Activated T-cell treated with anti-CD3 and anti-CD28 coated beads, Interleukin-2, amount 50 U/mL, for 4 hours (primary cell): ENCODE data around the gene PRSS12. TPM values are rescaled to one million over a fixed set of nuclear protein-coding genes. Genes with fewer than 3 reads are reported as not detected.

Experiments used
- ATAC-seq, 2 donors: fragments of 200-7000 bp; cut with Tn5 transposase; one replicate each; pipeline ENCODE4 v1.10.0; 2021
- DNase-seq: peaks from one replicate; pipeline ENCODE4 v3.0.0-alpha.2; 2020
- H3K27me3 Mint-ChIP-seq: one replicate; pipeline ENCODE4 v1.8.0; 2021; ENCODE audit warnings: low read depth, mixed read lengths
- H3K36me3 Mint-ChIP-seq: one replicate; pipeline ENCODE4 v1.8.0; 2022; ENCODE audit warnings: mixed read lengths; ENCODE audit not compliant: insufficient read depth
- H3K4me1 Mint-ChIP-seq: one replicate; pipeline ENCODE4 v1.8.0; 2021; ENCODE audit warnings: low read depth, mixed read lengths
- H3K4me3 Mint-ChIP-seq: one replicate; pipeline ENCODE4 v1.8.0; 2021; ENCODE audit warnings: mild to moderate bottlenecking, moderate library complexity, mixed read lengths
- H3K9me3 Mint-ChIP-seq: one replicate; pipeline ENCODE4 v1.8.0; 2021; ENCODE audit warnings: mixed read lengths
- total RNA-seq, 3 donors: library from RNA; stranded (reverse); gene quantifications; one replicate each; pipeline ENCODE4 v1.2.1, GENCODE V29; 2021

Gene PRSS12
- total RNA-seq, 3 donors from 2014 or later: 0.08 TPM; not detected in 2

- ATAC-seq (no peak), DNase-seq (no peak)
- H3K9me3 Mint-ChIP-seq: no peaks in the 10 kb centered on the region
- H3K4me3 Mint-ChIP-seq: no peak overlapping the region
- H3K4me1 Mint-ChIP-seq: no peaks in the 10 kb centered on the region
- H3K36me3 Mint-ChIP-seq: no peaks in the 10 kb centered on the region
- H3K27me3 Mint-ChIP-seq: peaks cover 12% of the 10 kb centered on the region
Measured at GRCh38 chr4:118369231-118369630, 16.4 kb upstream of the PRSS12 start.

DNA sequence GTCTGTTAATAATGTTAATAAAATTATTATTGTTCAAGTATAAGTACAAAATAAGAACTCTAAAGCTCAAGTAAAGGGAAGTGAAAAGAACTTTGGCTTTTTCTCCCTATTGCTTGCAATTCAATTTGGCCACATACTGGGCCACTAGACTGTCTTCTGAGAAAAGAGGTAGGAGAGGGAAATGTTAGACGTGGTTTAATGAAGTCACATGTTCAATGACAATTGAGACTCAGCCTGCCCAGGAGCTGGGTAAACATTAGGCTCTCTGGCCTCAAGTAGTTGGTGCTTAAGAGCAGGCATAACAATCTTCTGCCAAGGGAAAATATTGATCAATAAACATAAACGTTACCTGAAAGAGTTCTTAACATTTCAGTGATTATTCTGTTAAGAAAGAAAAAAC is 15.1 kb upstream of the PRSS12 start:
- ATAC-seq (no peak), DNase-seq (no peak)
- peaks cover 12% of the 10 kb centered on the region for H3K27me3 Mint-ChIP-seq
- H3K9me3 Mint-ChIP-seq: no peaks in the 10 kb centered on the region
- H3K36me3 Mint-ChIP-seq: no peaks in the 10 kb centered on the region
- no peaks in the 10 kb centered on the region for H3K4me1 Mint-ChIP-seq
- H3K4me3 Mint-ChIP-seq: no peak overlapping the region

DNA sequence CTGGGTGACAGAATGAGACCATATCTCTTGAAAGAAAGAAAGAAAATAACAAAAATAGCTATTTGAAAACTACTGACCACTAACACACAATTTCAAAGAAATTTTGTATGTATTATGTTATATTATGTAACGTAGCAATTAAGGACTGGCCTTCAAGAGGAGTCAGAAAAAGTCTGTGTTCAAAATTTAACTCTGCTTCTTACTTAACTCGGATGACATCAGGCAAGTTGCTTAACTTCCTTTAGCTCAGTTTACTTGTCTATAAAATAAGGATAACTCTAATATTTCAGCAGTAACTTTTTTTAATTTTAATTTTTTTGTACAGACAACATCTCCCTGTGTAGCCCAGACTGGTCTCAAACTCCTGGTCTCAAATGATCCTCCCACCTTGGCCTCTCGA is 14.6 kb upstream of the PRSS12 start:
- DNase-seq: no peak
- Mint-ChIP-seq H3K27me3 (peaks cover 12% of the 10 kb centered on the region), H3K36me3 (no peaks in the 10 kb centered on the region), H3K4me1 (no peaks in the 10 kb centered on the region), H3K4me3 (no peak overlapping the region), H3K9me3 (no peaks in the 10 kb centered on the region)
- ATAC-seq: no peak

- DNase-seq (no peak), ATAC-seq (no peak)
- Mint-ChIP-seq H3K9me3 (no peaks in the 10 kb centered on the region), H3K4me3 (no peak overlapping the region), H3K27me3 (peaks cover 6% of the 10 kb centered on the region), H3K36me3 (no peaks in the 10 kb centered on the region), H3K4me1 (no peaks in the 10 kb centered on the region)
Measured at GRCh38 chr4:118363166-118363565, 10.4 kb upstream of the PRSS12 start.

DNA sequence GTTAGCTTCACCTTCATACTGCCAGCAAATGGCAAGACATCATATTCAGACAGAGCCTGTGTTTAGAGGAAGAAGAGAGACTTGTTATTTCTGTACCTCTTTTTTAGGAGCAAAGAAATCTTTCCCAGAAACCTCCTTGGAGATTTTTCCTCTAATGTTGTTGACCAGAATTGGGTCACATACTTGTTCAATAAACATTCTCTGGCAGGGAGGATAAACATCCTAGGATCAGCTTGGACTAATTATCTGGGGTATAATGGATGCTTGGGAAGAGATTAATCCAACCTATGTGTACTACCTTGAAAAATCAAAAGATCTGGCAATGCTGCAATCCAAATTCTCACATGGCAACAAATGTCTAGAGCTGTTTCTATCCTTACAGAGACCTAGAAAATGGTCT is 8.4 kb upstream of the PRSS12 start:
- Mint-ChIP-seq H3K9me3 (no peaks in the 10 kb centered on the region), H3K27me3 (peaks cover 18% of the 10 kb centered on the region), H3K4me1 (no peaks in the 10 kb centered on the region), H3K4me3 (no peak overlapping the region), H3K36me3 (no peaks in the 10 kb centered on the region)
- ATAC-seq: no peak
- no peak for DNase-seq

DNA sequence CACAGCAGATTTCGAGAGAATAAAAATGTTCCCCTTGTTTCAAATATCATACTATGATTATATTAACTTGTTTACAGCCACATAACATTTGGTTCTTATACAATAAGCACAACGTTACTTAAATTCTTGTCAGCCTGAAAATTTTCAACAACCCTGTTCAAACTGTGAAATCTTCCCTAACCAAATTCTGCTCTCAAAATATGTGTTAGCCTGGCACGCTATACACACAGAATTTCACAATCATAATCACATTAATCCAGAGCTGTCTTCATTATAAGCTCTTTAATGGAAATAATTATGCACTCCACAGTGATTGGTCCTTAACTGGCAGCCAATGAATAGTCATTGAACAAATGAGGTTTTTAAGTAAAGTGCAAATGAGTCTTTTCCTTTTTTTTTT is 7.3 kb upstream of the PRSS12 start:
- Mint-ChIP-seq H3K9me3 (no peaks in the 10 kb centered on the region), H3K4me3 (no peak overlapping the region), H3K27me3 (peaks cover 28% of the 10 kb centered on the region), H3K4me1 (no peaks in the 10 kb centered on the region), H3K36me3 (no peaks in the 10 kb centered on the region)
- no peak for ATAC-seq
- DNase-seq: no peak

GRCh38 chr4:118357601-118358000 is 4.8 kb upstream of the PRSS12 start:
- peaks cover 9% of the 10 kb centered on the region for H3K4me1 Mint-ChIP-seq
- H3K4me3 Mint-ChIP-seq: no peak overlapping the region
- no peaks in the 10 kb centered on the region for H3K36me3 Mint-ChIP-seq
- DNase-seq (no peak), ATAC-seq (no peak)
- peaks cover 48% of the 10 kb centered on the region for H3K27me3 Mint-ChIP-seq
- no peaks in the 10 kb centered on the region for H3K9me3 Mint-ChIP-seq

DNA sequence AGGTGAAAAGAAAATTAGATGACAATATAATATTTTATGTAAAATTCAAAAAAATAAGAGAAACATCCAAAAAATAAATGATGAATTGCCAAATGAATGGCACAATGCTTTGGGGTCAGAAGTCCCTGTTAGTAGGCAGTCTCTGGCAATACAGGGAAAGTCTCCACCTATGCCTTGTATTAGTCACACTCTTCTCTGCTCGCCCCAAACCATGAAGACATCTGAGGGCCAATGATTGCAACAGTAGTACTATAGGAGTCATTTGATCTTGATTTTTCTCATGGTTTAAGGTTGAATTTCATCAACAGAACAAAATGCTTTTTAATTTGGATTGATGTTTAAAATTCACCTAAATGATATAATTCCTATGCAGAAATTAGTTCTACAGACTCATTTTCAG is 3.9 kb upstream of the PRSS12 start:
- ATAC-seq (no peak), DNase-seq (no peak)
- Mint-ChIP-seq H3K9me3 (no peaks in the 10 kb centered on the region), H3K4me3 (no peak overlapping the region), H3K27me3 (peaks cover 52% of the 10 kb centered on the region), H3K36me3 (no peaks in the 10 kb centered on the region), H3K4me1 (peaks cover 11% of the 10 kb centered on the region)

- no peak for DNase-seq
- no peak overlapping the region for H3K4me3 Mint-ChIP-seq
- H3K36me3 Mint-ChIP-seq: no peaks in the 10 kb centered on the region
- peaks cover 58% of the 10 kb centered on the region for H3K27me3 Mint-ChIP-seq
- peaks cover 12% of the 10 kb centered on the region for H3K4me1 Mint-ChIP-seq
- H3K9me3 Mint-ChIP-seq: no peaks in the 10 kb centered on the region
- ATAC-seq: no peak
Measured at GRCh38 chr4:118356111-118356510, 3.3 kb upstream of the PRSS12 start.

DNA sequence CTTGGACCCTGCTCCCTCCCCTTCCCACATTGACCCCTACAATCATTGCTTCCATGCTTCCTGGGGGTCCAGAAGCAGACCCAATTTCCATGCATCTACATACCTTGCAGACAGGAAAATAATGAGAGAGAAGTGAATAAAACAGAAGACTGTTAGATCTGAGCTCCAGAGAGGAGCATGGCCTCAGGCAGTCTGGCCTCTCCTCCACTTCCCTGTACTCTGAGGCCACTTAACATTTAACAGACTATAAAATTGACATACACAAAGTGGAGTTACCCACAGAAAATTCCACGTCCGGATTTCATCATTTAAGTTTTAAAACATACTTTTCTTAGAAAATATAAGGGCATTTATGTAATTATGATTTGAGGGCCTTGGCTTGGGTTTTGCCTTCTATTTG is 2.1 kb upstream of the PRSS12 start:
- ATAC-seq (no peak), DNase-seq (no peak)
- Mint-ChIP-seq H3K4me3 (no peak overlapping the region), H3K36me3 (no peaks in the 10 kb centered on the region), H3K4me1 (peaks cover 14% of the 10 kb centered on the region), H3K9me3 (no peaks in the 10 kb centered on the region), H3K27me3 (peaks cover 68% of the 10 kb centered on the region)

- ATAC-seq: no peak
- H3K4me3 Mint-ChIP-seq: peak overlapping the region; percentile 68
- H3K4me1 Mint-ChIP-seq: peaks cover 14% of the 10 kb centered on the region
Measured at GRCh38 chr4:118353534-118354030, 779 bp upstream of the PRSS12 start.

DNA sequence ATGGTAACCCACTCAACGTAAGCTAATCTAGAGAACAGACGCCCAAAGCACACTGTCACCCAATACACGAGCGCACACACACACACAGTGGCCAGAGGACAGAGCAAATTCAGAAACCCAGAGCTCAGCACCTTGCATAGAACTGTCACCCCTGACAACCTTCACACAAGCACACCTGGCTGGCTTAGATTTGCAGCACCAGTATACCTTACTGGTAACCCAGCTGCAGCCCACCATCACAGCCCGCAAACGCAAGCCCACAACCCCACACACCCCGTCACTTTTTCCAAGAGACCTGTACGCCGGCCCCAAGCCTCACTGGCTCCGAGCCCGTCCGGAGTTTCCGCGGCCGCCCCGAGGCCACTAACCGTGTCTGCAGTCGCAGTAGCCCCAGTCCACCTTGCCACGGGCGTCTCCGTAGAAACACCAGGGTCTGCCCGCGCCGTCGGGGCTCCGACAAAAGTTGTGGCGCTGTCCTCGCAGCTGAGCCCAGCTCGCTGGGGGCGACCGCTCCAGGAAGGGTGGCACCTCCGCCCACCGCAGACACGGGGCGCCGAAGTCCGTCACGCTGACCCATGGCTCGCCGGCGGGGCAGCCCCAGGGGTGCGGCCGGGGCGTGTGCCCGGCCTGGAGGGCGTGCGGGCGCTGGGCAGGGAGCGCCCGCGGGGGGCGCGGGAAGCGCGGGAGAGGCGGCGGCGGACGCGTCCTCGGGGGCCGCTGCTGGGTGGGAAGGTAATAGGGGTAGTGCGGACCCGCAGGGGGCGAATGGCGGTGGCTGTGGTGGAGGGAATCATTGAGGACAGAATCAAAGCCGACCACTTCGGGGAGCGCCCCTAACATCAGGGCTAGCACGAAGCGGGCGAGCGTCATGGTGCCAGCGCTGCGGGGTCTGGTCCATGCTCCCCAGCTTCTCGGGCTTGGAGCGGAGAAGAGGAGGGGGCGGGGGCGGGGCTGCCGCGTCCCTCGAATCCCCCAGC is 664 bp downstream of the PRSS12 start:
- H3K27me3 Mint-ChIP-seq: peaks cover 72% of the 10 kb centered on the region

More at GRCh38 chr4:118353534-118354030, 779 bp upstream of the PRSS12 start:
- no peaks in the 10 kb centered on the region for H3K9me3 Mint-ChIP-seq
- no peaks in the 10 kb centered on the region for H3K36me3 Mint-ChIP-seq
- no peak for DNase-seq
- peaks cover 77% of the 10 kb centered on the region for H3K27me3 Mint-ChIP-seq

GRCh38 chr4:118350961-118351360 is 1.8 kb downstream of the PRSS12 start:
- no peak overlapping the region for H3K4me3 Mint-ChIP-seq

More for the DNA sequence above, 664 bp downstream of the PRSS12 start:
- peaks cover 14% of the 10 kb centered on the region for H3K4me1 Mint-ChIP-seq
- ATAC-seq (peak; percentile 21 to 32), DNase-seq (peak; percentile 4)
- peak overlapping the region; percentile 64 for H3K4me3 Mint-ChIP-seq
- no peaks in the 10 kb centered on the region for H3K36me3 Mint-ChIP-seq
- no peaks in the 10 kb centered on the region for H3K9me3 Mint-ChIP-seq

DNA sequence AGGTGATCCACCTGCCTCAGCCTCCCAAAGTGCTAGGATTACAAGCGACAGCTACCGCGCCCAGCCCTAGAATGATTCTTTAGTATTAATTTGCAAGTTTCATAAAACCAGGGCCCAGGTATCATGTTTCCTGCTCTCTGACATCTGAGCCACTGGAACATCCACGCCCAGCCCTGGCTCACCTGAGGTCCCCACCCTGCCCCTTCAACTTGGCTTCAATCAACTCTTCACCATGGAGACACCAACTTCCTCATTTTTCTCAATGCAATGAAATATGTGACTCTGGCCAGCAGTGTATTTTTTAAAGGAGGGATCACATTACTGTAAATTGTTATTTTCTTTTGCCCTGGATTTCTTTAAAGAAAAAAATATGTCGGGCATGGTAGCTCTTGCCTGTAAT is 3.9 kb downstream of the PRSS12 start:
- peaks cover 58% of the 10 kb centered on the region for H3K27me3 Mint-ChIP-seq
- ATAC-seq (no peak), DNase-seq (no peak)
- no peaks in the 10 kb centered on the region for H3K9me3 Mint-ChIP-seq
- H3K36me3 Mint-ChIP-seq: no peaks in the 10 kb centered on the region
- no peak overlapping the region for H3K4me3 Mint-ChIP-seq
- H3K4me1 Mint-ChIP-seq: peaks cover 14% of the 10 kb centered on the region

More at GRCh38 chr4:118350961-118351360, 1.8 kb downstream of the PRSS12 start:
- H3K4me1 Mint-ChIP-seq: peaks cover 14% of the 10 kb centered on the region
- no peak for DNase-seq
- H3K36me3 Mint-ChIP-seq: no peaks in the 10 kb centered on the region
- ATAC-seq: no peak
- H3K9me3 Mint-ChIP-seq: no peaks in the 10 kb centered on the region
- peaks cover 70% of the 10 kb centered on the region for H3K27me3 Mint-ChIP-seq

DNA sequence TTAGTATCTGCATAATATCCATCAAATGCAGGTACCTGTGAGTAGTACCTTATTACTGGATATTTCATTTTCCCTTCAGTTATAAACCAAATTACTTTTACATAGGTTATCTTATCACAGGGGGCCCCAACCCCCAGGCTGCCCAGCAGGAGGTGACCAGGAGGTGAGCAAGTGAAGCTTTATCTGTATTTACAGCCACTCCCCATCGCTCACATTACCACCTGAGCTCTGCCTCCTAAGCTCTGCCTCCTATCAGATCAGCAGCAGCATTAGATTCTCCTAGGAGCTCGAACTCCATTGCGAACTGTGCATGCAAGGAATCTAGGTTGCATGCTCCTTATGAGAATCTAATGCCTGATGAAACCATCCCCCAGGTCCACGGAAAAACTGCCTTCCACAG is 6.3 kb downstream of the PRSS12 start:
- ATAC-seq: no peak
- Mint-ChIP-seq H3K36me3 (no peaks in the 10 kb centered on the region), H3K4me1 (peaks cover 1% of the 10 kb centered on the region), H3K9me3 (no peaks in the 10 kb centered on the region), H3K4me3 (no peak overlapping the region), H3K27me3 (peaks cover 47% of the 10 kb centered on the region)
- DNase-seq: no peak
